Astrocyte of the cerebellum (primary cell): ENCODE measurements around the gene TMEM45A.
"Not testable (repeated sequence)": the region's sequence is repeated elsewhere in the genome, so short reads cannot be mapped to it uniquely, and the experiment has no call there.

Source experiments
- DNase-seq: peaks from one replicate; pipeline ENCODE4 v3.0.0-alpha.2; 2011; ENCODE audit warnings: low read depth
- H3K4me3 ChIP-seq: 2 replicates; pipeline ENCODE4 v1.5.1; 2011; ENCODE audit warnings: mild to moderate bottlenecking, low read depth, low read length, moderate library complexity
- in situ Hi-C: cut with HindIII; loops from 2 replicates; pipeline ENCODE4 v1.10.0; 2017; ENCODE audit warnings: low sequenced_read_pairs
- TF ChIP-seq, protein P1 (sequence below): IDR thresholded peaks from 2 replicates; pipeline ENCODE4 v1.5.1; 2012; ENCODE audit warnings: low read length, low read depth, moderate library complexity, mild to moderate bottlenecking; ENCODE audit errors: missing control alignments

Gene TMEM45A

DNA sequence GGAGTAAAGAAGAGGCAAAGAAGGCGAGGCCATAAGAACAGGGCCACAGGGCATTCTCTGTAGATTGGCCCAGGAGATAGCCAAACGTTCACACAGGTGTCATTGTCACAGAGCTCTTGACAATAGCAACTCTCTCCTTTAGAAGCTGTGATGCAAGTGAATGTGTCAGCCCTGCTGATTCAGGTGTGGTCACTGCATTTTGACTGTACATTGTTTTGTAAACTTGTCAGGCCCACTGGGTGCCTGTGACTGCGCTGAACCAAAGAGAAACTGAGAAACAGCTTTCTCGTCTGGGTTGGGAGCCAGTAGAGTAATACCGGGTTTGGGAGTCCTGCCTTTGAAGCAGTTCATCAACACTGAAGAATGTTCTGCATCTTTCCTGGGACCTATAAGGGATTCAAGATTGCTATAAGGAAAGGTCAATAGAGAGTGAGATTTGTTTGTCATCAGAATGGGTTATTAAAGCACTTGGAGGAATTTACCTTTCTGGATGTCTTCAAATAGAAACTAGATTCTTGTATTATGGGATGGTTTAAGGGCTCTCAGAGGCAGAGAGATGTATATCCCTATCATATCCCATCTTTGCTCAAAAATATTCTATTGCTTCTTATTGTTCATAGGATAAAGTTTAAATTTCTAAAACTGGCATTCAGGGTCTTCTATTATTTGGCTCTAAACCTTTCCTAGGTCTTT lies 45.4 kb downstream of the TMEM45A start:
- in situ Hi-C loops: no loop called here
- TF ChIP-seq, protein P1, sequence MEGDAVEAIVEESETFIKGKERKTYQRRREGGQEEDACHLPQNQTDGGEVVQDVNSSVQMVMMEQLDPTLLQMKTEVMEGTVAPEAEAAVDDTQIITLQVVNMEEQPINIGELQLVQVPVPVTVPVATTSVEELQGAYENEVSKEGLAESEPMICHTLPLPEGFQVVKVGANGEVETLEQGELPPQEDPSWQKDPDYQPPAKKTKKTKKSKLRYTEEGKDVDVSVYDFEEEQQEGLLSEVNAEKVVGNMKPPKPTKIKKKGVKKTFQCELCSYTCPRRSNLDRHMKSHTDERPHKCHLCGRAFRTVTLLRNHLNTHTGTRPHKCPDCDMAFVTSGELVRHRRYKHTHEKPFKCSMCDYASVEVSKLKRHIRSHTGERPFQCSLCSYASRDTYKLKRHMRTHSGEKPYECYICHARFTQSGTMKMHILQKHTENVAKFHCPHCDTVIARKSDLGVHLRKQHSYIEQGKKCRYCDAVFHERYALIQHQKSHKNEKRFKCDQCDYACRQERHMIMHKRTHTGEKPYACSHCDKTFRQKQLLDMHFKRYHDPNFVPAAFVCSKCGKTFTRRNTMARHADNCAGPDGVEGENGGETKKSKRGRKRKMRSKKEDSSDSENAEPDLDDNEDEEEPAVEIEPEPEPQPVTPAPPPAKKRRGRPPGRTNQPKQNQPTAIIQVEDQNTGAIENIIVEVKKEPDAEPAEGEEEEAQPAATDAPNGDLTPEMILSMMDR: no peak
- no peak overlapping the region for H3K4me3 ChIP-seq
- no peak for DNase-seq

DNA sequence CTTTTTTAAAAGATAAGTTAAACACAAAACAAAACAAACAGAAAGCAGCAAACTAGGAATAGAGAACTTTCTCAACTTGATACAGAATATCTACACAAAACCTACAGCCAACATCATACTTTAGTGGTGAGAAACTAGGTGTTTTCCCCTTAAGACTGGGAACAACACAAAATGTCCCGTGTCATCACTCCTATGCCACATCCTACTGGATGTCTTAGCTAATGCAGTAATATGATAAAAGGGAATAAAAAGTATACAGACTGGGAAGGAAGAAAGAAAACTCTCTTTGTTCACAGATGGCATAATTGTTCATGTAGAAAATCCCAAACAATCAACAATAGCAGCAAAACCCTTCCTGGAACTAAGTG lies 45.9 kb downstream of the TMEM45A start:
- no peak for DNase-seq
- TF ChIP-seq, protein P1: no peak
- in situ Hi-C loops: no loop called here
- H3K4me3 ChIP-seq: no peak overlapping the region

DNA sequence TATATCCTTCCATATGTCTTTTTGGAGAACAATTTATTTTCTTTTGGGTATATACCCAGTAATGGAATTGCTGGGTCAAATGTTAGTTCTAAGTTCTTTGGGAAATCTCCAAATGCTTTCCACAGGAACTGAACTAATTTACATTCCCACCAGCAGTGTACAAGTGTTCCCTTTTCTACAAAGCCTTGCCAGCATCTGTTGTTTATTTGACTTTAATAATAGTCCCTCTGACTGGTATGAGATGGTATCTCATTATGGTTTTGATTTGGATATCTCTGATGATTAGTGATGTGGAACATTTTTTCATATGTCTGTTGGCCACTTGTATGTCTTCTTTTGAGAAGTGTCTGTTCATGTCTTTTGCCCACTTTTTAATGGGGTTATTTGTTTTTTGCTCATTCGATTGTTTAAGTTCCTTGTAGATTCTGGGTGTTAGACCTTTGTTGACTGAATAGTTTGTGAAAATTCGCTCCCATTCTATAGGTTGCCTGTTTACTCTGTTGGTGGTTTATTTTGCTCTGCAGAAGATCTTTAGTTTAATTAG lies 48.4 kb downstream of the TMEM45A start:
- no peak for DNase-seq
- TF ChIP-seq, protein P1: no peak
- in situ Hi-C loops: no loop called here
- H3K4me3 ChIP-seq: no peak overlapping the region

DNA sequence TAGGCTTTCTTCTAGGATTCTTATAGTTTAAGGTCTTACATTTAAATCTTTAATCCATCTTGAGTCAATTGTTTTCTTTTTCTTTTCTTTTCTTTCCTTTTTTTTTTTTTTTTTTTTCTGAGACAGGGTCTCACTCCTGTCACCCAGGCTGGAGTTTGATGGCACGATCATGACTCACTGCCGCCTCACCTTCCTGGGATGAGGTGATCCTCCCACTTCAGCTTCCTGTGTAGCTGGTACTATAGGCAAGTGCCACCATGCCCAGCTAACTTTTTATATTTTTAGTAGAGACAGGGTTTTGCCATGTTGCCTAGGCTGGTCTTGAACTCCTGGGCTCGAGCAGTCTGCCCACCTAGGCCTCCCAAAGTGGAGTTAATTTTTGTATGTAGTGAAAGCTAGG lies 49.0 kb downstream of the TMEM45A start:
- DNase-seq, H3K4me3 ChIP-seq, in situ Hi-C loops: not testable (repeated sequence)

DNA sequence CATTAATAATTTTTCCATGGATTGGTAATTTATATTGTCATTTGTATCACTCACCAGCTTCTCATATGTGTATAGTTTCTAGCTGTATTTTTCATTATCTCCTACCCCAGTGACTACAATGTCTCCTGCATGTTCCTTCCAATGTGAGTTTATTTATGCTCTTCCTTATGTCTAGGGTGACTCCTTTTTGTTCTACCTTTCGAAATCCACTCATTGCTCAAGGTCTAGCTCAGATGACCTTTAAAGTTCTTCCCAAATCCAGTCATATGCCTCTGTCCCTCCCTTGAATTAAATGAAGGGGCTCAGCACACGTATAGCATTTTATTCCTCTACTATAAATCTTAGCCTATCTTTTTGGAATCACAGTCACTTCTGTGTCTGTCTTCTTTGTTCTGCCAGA lies 53.0 kb downstream of the TMEM45A start:
- in situ Hi-C loops: no loop called here
- no peak for DNase-seq
- H3K4me3 ChIP-seq: no peak overlapping the region
- TF ChIP-seq, protein P1: no peak

DNA sequence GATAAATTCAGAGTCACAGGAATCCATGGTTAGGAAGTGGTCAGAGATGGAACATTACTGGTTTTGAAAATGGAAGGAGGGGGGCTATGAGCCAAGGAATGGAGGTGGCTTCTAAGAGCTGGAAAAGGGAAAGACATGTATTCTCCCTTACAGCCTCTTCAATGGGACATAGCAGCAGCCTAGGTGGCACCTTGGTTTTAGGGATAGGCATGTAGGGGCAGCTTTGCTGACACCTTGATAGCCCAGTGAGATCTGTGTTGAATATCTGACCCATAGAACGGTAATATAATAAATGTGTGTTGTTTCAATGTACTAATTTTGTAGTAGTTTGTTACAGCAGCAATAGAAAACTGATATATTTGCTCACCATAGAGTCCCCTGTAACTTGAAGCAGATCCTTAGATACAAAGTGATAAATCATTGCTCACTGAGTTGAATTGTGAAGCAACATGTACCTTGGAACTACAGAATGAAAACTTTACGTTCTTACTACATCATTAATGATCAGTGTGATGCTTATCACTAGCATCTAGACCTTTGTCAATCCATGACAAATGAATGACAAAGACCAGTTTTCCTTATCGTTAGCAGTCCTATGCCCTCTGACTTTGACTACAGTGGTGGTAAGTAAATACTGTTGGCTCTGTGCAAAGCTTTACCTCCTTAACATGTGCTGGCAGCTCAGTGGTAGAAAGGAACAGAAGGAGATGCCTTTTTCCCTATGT lies 53.8 kb downstream of the TMEM45A start:
- in situ Hi-C loops: no loop called here
- H3K4me3 ChIP-seq: no peak overlapping the region
- TF ChIP-seq, protein P1: no peak
- DNase-seq: no peak

DNA sequence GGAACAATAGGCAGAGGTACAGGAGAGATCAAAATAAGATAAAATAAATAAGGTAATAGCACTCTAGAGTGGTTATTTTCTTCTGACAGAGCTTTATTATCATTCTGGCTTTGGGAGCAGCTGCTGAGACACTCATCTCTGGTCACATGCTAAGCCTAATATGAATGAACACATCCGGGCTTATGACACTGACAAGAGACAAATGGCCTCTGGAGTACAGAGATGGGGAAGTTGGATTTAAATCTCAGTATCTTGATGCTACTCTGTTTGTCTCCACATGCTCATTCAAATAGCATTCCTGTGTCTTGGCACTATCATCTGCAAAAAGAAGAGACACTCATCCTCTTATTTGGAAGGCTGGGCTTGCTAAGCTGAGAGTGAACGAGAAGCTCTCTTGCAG lies 55.6 kb downstream of the TMEM45A start:
- in situ Hi-C loops: no loop called here
- TF ChIP-seq, protein P1: no peak
- no peak for DNase-seq
- no peak overlapping the region for H3K4me3 ChIP-seq
